NB4 (cell line): Measurements from ENCODE around the gene FUOM.

ENCODE experiments used
- CTCF ChIP-seq: IDR thresholded peaks from one replicate; pipeline ENCODE4 v1.5.1; 2012; ENCODE audit warnings: low read depth, low read length
- MYC ChIP-seq: IDR thresholded peaks from 2 replicates; pipeline ENCODE4 v1.6.1; 2011; ENCODE audit warnings: low read depth, low read length
- POLR2A ChIP-seq: IDR thresholded peaks from 2 replicates; pipeline ENCODE4 v1.6.1; 2011; ENCODE audit warnings: mild to moderate bottlenecking; ENCODE audit not compliant: insufficient read length; ENCODE audit errors: extremely low read depth
- TF ChIP-seq, protein P1 (sequence below): IDR thresholded peaks from 2 replicates; pipeline ENCODE4 v1.6.1; 2011; ENCODE audit warnings: low read depth, low read length

- no peak for TF ChIP-seq POLR2A
- TF ChIP-seq CTCF: no peak
- TF ChIP-seq MYC: no peak
- TF ChIP-seq, protein P1, sequence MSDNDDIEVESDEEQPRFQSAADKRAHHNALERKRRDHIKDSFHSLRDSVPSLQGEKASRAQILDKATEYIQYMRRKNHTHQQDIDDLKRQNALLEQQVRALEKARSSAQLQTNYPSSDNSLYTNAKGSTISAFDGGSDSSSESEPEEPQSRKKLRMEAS: no peak
These were observed 31.6 kb downstream of the FUOM start for GRCh38 chr10:133326223-133326551.
